BLaER1 (cell line): ENCODE measurements around the gene GNB3.

ENCODE experiments used
- H3K27ac ChIP-seq: shearing (Covaris generic); formaldehyde crosslinking; 2 replicates; pipeline ENCODE4 v1.8.1; 2022
- H3K27me3 ChIP-seq: shearing (Covaris generic); formaldehyde crosslinking; 2 replicates; pipeline ENCODE4 v1.8.1; 2022
- H3K36me3 ChIP-seq: shearing (Covaris generic); formaldehyde crosslinking; 2 replicates; pipeline ENCODE4 v1.8.1; 2022
- H3K4me1 ChIP-seq: shearing (Covaris generic); formaldehyde crosslinking; 2 replicates; pipeline ENCODE4 v1.8.1; 2022
- H3K4me2 ChIP-seq: shearing (Covaris generic); formaldehyde crosslinking; 2 replicates; pipeline ENCODE4 v1.8.1; 2022
- H3K4me3 ChIP-seq: shearing (Covaris generic); formaldehyde crosslinking; 2 replicates; pipeline ENCODE4 v1.8.1; 2022
- H3K9ac ChIP-seq: shearing (Covaris generic); formaldehyde crosslinking; 2 replicates; pipeline ENCODE4 v1.8.1; 2022
- H3K9me3 ChIP-seq: shearing (Covaris generic); formaldehyde crosslinking; 2 replicates; pipeline ENCODE4 v1.8.1; 2022
- H4K20me1 ChIP-seq: shearing (Covaris generic); formaldehyde crosslinking; 2 replicates; pipeline ENCODE4 v1.8.1; 2022
- Cebpa-rat ChIP-seq: shearing (Covaris generic); IDR thresholded peaks from 2 replicates; pipeline ENCODE4 v1.8.1; 2022

The GNB3 gene

GRCh38 chr12:6823182-6824084 is 17.3 kb upstream of the GNB3 start:
- peaks cover 97% of the 10 kb centered on the region for H3K27me3 ChIP-seq
- no peak for TF ChIP-seq Cebpa-rat
- H3K36me3 ChIP-seq, result no peaks in the 10 kb centered on the region
- no peaks in the 10 kb centered on the region for H3K9me3 ChIP-seq
- H3K4me1 ChIP-seq, result peaks cover 28% of the 10 kb centered on the region
- no peak overlapping the region for H3K4me3 ChIP-seq
- no peak overlapping the region for H3K9ac ChIP-seq
- H3K4me2 ChIP-seq, result no peak overlapping the region
- H3K27ac ChIP-seq, result no peak overlapping the region
- peaks cover 48% of the 10 kb centered on the region for H4K20me1 ChIP-seq

- H3K9me3 ChIP-seq, result no peaks in the 10 kb centered on the region
- H3K4me3 ChIP-seq, result no peak overlapping the region
- no peak overlapping the region for H3K9ac ChIP-seq
- no peaks in the 10 kb centered on the region for H3K36me3 ChIP-seq
- TF ChIP-seq Cebpa-rat, result no peak
- H4K20me1 ChIP-seq, result peaks cover 56% of the 10 kb centered on the region
- H3K4me2 ChIP-seq, result no peak overlapping the region
- H3K4me1 ChIP-seq, result peaks cover 36% of the 10 kb centered on the region
- no peak overlapping the region for H3K27ac ChIP-seq
- H3K27me3 ChIP-seq, result peaks cover 99% of the 10 kb centered on the region
Observed at GRCh38 chr12:6824085-6824775, 16.5 kb upstream of the GNB3 start.

GRCh38 chr12:6824901-6825381 is 15.8 kb upstream of the GNB3 start:
- Histone ChIP-seq H3K27ac (no peak overlapping the region), H3K4me2 (no peak overlapping the region), H3K4me3 (no peak overlapping the region), H3K27me3 (peaks cover 99% of the 10 kb centered on the region), H3K4me1 (peaks cover 40% of the 10 kb centered on the region), H3K9me3 (no peaks in the 10 kb centered on the region), H3K36me3 (no peaks in the 10 kb centered on the region), H3K9ac (no peak overlapping the region), H4K20me1 (peaks cover 63% of the 10 kb centered on the region)
- no peak for TF ChIP-seq Cebpa-rat

DNA sequence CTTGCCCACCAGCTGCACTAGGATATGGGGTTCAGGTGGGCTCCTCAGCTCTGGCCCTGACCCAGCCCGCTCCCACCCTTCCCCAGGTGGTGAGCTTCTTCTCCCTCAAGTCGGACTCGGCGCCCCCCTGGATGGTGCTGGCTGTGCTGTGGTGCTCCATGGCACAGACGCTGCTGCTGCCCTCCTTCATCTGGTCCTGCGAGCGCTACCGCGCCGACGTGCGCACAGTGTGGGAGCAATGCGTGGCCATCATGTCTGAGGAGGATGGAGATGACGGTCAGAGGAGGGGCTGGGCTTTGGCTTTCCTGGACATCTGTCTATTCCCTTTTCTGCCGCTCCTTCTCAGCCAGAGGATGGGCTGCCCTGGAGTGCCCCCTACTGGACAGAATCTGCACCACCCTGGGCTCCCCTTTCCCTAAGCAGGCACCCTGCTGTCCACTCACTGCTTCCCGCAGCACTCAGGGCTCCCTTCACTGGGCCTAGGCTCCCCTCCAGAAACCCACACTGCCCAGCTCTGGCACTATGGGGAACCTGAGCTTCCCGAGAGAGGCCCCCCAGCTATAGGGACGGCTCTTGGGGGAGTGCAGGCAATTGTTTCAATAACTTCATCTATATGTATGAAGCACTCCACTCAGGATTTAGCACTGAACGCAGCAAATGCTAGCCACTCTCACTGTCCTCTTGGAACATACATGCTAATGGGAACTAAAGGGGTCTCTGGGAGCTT is 15.2 kb upstream of the GNB3 start:
- no peak overlapping the region for H3K27ac ChIP-seq
- no peak overlapping the region for H3K9ac ChIP-seq
- TF ChIP-seq Cebpa-rat, result no peak
- peaks cover 99% of the 10 kb centered on the region for H3K27me3 ChIP-seq
- H3K4me2 ChIP-seq, result peak overlapping the region; percentile 52; the same call in 1 of the 2 replicates
- no peaks in the 10 kb centered on the region for H3K9me3 ChIP-seq
- H3K4me1 ChIP-seq, result peaks cover 40% of the 10 kb centered on the region
- H4K20me1 ChIP-seq, result peaks cover 69% of the 10 kb centered on the region
- H3K4me3 ChIP-seq, result no peak overlapping the region
- H3K36me3 ChIP-seq, result no peaks in the 10 kb centered on the region

DNA sequence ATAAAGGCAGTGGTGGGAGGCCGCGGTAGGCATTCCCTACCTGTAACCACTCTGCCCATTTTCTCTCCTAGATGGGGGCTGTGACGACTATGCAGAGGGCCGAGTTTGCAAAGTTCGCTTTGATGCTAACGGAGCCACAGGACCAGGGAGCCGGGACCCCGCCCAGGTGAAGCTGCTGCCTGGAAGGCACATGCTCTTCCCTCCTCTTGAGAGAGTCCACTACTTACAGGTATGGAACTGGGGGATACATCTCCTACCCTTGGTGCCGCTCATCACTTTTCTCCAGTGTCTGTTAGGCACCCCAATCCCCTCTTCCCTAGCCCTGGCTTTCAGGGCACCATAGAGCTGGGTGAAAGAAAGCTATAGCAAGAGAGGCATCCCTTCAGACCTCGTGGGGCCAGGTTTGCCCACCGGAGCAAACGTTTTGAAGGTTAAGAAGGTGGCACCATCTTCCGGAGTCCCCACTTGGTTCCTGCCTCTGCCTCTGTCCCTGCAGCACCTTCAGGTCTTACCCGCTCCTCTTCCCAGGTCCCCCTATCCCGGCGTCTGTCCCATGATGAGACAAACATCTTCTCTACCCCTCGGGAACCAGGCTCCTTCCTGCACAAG is 14.5 kb upstream of the GNB3 start:
- H3K9me3 ChIP-seq, result no peaks in the 10 kb centered on the region
- H3K27ac ChIP-seq, result no peak overlapping the region
- H4K20me1 ChIP-seq, result peaks cover 74% of the 10 kb centered on the region
- no peak for TF ChIP-seq Cebpa-rat
- peaks cover 35% of the 10 kb centered on the region for H3K4me1 ChIP-seq
- peaks cover 99% of the 10 kb centered on the region for H3K27me3 ChIP-seq
- H3K9ac ChIP-seq, result no peak overlapping the region
- H3K4me2 ChIP-seq, result peak overlapping the region; percentile 63; the same call in 1 of the 2 replicates
- H3K36me3 ChIP-seq, result no peaks in the 10 kb centered on the region
- H3K4me3 ChIP-seq, result no peak overlapping the region

DNA sequence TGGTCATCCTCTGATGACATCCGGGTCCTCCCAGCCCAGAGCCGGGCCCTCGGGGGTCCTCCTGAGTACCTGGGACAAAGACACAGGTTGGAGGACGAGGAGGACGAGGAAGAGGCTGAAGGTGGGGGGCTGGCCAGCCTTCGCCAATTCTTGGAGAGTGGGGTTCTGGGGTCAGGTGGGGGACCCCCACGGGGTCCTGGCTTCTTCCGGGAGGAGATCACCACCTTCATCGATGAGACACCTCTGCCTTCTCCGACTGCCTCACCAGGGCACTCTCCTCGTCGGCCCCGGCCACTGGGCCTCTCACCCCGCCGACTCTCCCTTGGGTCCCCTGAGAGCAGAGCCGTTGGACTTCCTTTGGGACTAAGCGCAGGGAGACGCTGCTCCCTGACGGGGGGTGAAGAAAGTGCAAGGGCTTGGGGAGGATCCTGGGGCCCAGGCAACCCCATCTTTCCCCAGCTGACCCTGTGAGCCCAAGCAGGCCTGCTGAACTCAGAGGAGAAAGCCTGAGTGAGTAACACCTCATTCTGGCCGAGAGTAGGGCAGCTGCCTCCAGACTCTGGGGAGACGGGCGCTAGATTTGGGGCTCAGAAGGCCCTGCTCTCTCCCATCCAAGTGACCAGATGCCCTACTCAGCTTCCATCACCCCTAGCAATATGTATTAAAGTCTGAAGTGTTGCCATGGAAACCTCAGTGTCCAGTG is 13.8 kb upstream of the GNB3 start:
- no peak overlapping the region for H3K27ac ChIP-seq
- no peaks in the 10 kb centered on the region for H3K9me3 ChIP-seq
- no peaks in the 10 kb centered on the region for H3K36me3 ChIP-seq
- peaks cover 32% of the 10 kb centered on the region for H3K4me1 ChIP-seq
- TF ChIP-seq Cebpa-rat, result no peak
- H3K4me2 ChIP-seq, result peak overlapping the region; percentile 63
- no peak overlapping the region for H3K9ac ChIP-seq
- peaks cover 99% of the 10 kb centered on the region for H3K27me3 ChIP-seq
- 0 out of 2 replicates have a peak overlapping the region, but pooled peaks have one; percentile 14 for H3K4me3 ChIP-seq
- peaks cover 80% of the 10 kb centered on the region for H4K20me1 ChIP-seq

DNA sequence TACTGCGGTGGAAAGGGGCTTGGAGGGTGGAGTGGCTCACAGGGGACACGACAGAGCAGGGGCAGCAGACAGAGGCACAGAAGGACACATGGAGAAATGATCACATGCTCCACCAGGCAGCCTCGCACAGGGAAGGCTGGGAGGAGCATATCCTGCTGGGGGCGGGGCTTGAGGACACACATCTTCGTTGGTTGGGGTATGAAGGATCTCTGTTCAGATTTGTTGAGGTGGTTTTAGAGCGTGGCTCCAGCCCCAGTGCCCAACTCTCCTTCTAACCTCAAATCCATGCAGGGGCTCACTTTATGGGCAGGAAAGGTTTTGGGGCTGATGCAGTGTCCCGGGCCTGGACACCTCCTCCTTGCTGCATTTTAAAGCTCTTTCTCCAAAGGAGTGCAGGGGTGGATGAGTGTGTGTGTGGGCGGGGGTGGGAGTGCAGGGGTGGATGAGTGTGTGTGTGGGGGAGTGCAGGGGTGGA is 13.3 kb upstream of the GNB3 start:
- Histone ChIP-seq H3K4me1 (peaks cover 30% of the 10 kb centered on the region), H3K4me3 (no peak overlapping the region), H3K27ac (no peak overlapping the region), H3K27me3 (peaks cover 99% of the 10 kb centered on the region), H3K36me3 (no peaks in the 10 kb centered on the region), H3K9ac (no peak overlapping the region), H3K9me3 (no peaks in the 10 kb centered on the region), H3K4me2 (peak overlapping the region; percentile 63), H4K20me1 (peaks cover 80% of the 10 kb centered on the region)
- TF ChIP-seq Cebpa-rat, result no peak

DNA sequence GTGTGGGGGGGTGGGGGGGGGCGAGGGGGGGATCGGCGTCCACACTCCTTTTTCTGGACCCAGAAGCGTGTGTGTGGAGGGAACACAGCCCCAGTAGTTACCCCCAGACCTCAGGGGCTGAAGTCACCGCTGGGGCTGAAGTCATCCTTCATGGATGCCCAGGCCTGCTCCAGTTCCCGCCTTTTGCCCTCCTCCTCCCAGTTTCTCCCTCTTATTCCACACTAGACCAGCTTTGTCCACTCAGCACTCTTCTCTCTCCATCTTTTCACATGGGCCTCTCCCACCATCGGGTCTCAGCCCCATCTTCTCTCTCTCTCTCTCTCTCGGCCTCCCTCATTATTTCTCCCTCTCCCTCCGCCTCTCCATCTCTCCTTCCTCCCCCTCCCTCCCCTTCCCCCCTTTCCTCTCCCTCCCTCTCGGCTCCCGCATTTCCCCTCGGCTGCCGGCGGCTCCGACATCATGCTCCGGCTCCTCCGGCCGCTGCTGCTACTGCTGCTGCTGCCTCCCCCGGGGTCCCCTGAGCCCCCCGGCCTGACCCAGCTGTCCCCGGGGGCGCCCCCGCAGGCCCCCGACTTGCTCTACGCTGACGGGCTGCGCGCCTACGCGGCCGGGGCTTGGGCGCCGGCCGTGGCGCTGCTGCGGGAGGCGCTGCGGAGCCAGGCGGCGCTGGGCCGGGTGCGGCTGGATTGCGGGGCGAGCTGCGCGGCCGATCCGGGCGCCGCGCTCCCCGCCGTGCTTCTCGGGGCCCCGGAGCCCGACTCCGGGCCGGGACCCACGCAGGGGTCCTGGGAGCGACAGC is 12.5 kb upstream of the GNB3 start, which contains the start of gene P3H3:
P3H3 (plus strand) TSS at position 426 of the 799 bp plus-strand sequence; CDS start at position 460, 34 bp downstream.
- H3K27me3 ChIP-seq, result peaks cover 98% of the 10 kb centered on the region
- H3K27ac ChIP-seq, result no peak within 1 kb of the TSS
- peaks cover 30% of the 10 kb centered on the region for H3K4me1 ChIP-seq
- peak within 1 kb of the TSS; percentile 68 for H3K4me3 ChIP-seq
- no peak for TF ChIP-seq Cebpa-rat
- no peaks in the 10 kb centered on the region for H3K9me3 ChIP-seq
- peaks cover 75% of the 10 kb centered on the region for H4K20me1 ChIP-seq
- peak within 1 kb of the TSS; percentile 93 for H3K4me2 ChIP-seq
- H3K36me3 ChIP-seq, result no peaks in the 10 kb centered on the region
- H3K9ac ChIP-seq, result peak within 1 kb of the TSS; percentile 61
